ENCODE measurements around the gene TBC1D3B. TPM values are rescaled to one million over a fixed set of nuclear protein-coding genes. Genes with fewer than 3 reads are reported as not detected.

TBC1D3B gene
- total RNA-seq, 1 donor from 2014 or later, result 14.5 TPM

- Mint-ChIP-seq H3K27ac (no peak overlapping the region), H3K4me3 (no peak overlapping the region), H3K4me1 (ENCODE audit: unreplicated experiment) (peaks cover 16% of the 10 kb centered on the region), H3K27me3 (peaks cover 3% of the 10 kb centered on the region), H3K36me3 (no peaks in the 10 kb centered on the region), H3K9me3 (no peaks in the 10 kb centered on the region)
- TF ChIP-seq CTCF (conservative IDR thresholded peaks at IDR 0.05), result peak; percentile 49
- DNase-seq (ENCODE audit: extremely low spot score, unreplicated experiment), result no peak
These were observed 45.0 kb downstream of the TBC1D3B start for GRCh38 chr17:36131421-36131820.

GRCh38 chr17:36130346-36130745 is 46.1 kb downstream of the TBC1D3B start:
- Mint-ChIP-seq H3K4me1 (ENCODE audit: unreplicated experiment) (peaks cover 16% of the 10 kb centered on the region), H3K4me3 (no peak overlapping the region), H3K27me3 (peaks cover 3% of the 10 kb centered on the region), H3K36me3 (no peaks in the 10 kb centered on the region), H3K9me3 (peaks cover 5% of the 10 kb centered on the region), H3K27ac (no peak overlapping the region)
- no peak for DNase-seq (ENCODE audit: extremely low spot score, unreplicated experiment)
- TF ChIP-seq CTCF (conservative IDR thresholded peaks at IDR 0.05), result no peak

- DNase-seq (ENCODE audit: extremely low spot score, unreplicated experiment), result no peak
- no peak for TF ChIP-seq CTCF (conservative IDR thresholded peaks at IDR 0.05)
- Mint-ChIP-seq H3K27ac (no peak overlapping the region), H3K36me3 (no peaks in the 10 kb centered on the region), H3K9me3 (peaks cover 5% of the 10 kb centered on the region), H3K4me3 (no peak overlapping the region), H3K4me1 (ENCODE audit: unreplicated experiment) (peaks cover 16% of the 10 kb centered on the region), H3K27me3 (peaks cover 3% of the 10 kb centered on the region)
These were observed 46.8 kb downstream of the TBC1D3B start for GRCh38 chr17:36129616-36130015.

GRCh38 chr17:36128411-36128978 is 47.9 kb downstream of the TBC1D3B start:
- peaks cover 3% of the 10 kb centered on the region for H3K27me3 Mint-ChIP-seq
- no peak for DNase-seq (ENCODE audit: extremely low spot score, unreplicated experiment)
- no peak overlapping the region for H3K27ac Mint-ChIP-seq
- no peak overlapping the region for H3K4me3 Mint-ChIP-seq
- H3K9me3 Mint-ChIP-seq, result peaks cover 5% of the 10 kb centered on the region
- H3K4me1 Mint-ChIP-seq (ENCODE audit: unreplicated experiment), result peaks cover 9% of the 10 kb centered on the region
- TF ChIP-seq CTCF (conservative IDR thresholded peaks at IDR 0.05), result no peak
- H3K36me3 Mint-ChIP-seq, result no peaks in the 10 kb centered on the region

- no peak for DNase-seq (ENCODE audit: extremely low spot score, unreplicated experiment)
- Mint-ChIP-seq H3K4me1 (ENCODE audit: unreplicated experiment) (peaks cover 5% of the 10 kb centered on the region), H3K9me3 (peaks cover 5% of the 10 kb centered on the region), H3K36me3 (no peaks in the 10 kb centered on the region), H3K27ac (no peak overlapping the region), H3K4me3 (no peak overlapping the region), H3K27me3 (peaks cover 3% of the 10 kb centered on the region)
- TF ChIP-seq CTCF (conservative IDR thresholded peaks at IDR 0.05), result no peak
These were observed 48.5 kb downstream of the TBC1D3B start for GRCh38 chr17:36127911-36128310.
